ENCODE data around the gene RPS18.

RPS18 gene

DNA sequence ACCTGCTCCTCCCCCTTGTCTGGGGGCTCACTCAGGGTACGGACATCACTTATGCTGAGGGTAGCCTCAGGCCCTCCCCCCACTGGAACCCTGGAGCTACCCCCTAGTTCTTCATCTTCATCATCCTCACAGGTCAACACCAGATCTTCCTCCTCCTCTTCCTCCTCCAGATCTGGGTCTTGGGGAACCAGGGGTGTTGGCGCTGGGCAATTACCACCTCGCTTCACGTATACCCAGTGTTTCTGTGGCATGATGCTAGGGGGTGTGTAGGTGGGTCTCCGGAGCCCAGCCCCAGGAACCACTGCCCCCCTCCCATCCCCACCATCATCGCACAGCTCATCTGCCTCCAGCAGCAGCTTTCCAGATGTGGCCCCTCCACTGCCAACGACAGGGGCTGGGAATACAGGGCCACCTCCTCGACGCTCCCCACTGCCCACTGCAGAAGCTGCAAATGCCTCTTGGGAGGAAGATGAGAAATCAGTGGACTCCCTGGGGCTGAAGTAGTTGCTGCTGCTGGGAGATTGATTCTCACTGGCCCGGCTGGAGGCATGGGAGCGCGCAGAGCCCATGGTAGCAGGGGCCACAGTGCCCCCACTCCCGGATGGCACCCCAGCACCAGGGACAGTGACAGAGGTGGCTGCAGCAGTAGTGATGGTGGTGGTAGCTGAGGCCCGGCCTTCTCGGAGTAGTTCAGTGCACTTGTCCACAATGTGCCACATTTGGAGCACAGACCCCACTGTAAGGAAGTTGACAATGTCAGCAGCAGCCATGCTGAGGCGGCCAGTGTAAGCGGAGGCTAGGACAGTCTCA is 44.1 kb downstream of the RPS18 start:
- no peak for DNase-seq

DNA sequence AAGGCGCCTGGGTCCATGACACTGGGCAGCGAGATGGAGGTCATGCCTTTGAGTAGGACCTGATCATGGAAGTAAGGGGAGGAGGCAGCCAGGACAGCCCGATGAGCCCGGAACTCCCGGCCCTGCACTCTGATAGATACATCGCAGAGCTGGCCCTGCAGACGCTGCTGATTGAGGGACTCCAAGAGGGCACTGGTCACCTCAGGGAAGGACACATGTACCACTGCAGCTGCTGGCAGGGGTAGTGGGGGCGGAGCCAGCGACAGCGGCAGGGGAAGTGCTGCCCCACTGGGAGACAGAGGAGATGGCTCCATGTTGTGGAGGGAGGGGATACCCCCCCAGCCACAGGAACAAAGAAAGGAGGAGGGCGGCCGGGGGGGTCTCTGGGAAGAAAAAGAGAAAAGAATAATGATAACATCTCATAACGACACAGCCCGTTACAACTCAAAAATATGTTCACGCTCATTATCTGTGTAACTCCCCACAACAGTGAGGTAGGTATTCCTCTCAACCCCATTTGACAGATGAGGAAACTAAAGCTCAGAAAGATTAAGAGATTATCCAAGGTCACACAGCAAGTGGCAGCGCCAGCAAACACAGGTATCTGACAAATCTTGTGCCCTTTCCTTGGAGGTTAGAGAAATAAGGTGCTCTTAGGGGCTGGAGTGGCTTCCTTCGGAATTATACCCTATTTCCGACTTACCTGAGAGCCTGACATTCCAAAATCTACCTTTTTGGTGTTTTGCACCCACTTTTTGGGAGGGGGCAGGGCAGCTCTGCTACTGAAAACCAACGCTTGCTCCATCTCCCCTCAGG is 44.9 kb downstream of the RPS18 start:
- no peak for DNase-seq

DNA sequence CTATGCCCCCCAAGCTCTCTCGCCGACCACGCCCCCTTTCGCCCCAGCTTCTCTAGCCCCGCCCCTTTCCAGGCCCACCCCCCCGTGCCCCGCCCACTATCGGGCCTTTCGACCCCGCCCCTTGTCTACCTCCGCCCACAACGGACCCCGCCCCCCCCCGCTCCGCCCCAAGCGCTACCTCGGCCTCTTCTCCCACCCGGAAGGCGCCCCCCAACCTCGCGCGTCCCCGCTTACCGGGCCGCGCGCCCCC is 45.5 kb downstream of the RPS18 start:
- DNase-seq, result no peak

DNA sequence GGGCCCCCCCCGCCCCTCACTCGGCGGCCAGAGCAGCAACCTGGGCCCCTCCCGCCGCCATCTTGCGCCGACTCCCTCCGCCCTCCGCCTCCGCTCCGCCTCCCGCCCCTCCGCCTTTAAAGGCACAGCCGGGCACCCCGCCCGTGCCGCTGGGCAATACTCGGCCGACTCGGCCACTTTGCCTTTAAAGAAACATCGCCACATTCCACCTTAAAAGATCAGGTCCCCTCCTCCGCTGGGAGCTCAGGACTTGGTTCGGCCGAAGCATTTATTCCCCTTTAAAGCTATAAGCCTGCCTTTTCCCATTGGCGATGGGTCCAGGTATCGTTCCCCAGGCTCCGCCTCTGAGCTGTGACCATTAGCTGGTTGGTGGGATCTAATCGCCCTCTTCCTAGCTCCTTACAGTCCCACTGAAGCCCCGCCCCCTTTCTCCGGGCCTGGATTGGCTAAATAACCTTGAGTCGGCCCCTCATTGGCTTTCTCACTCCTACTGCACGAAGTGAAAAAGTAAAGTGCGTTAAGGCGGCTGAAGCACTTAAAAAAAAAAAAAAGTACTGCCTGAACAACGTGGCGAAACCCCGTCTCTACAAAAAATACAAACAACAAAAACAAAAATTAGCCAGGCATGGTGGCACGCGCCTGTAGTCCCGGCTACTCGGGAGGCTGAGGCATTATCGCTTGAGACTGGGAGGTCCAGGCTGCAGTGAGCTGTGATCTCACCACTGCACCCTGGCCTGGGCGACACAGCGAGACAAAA is 46.0 kb downstream of the RPS18 start, which contains the start of gene ZBTB22:
TSS of gene ZBTB22 (minus strand) at position 76 of the 757 bp plus-strand sequence. CDS start 828 bp downstream, outside the sequence.
- peak; percentile 87 for DNase-seq

DNA sequence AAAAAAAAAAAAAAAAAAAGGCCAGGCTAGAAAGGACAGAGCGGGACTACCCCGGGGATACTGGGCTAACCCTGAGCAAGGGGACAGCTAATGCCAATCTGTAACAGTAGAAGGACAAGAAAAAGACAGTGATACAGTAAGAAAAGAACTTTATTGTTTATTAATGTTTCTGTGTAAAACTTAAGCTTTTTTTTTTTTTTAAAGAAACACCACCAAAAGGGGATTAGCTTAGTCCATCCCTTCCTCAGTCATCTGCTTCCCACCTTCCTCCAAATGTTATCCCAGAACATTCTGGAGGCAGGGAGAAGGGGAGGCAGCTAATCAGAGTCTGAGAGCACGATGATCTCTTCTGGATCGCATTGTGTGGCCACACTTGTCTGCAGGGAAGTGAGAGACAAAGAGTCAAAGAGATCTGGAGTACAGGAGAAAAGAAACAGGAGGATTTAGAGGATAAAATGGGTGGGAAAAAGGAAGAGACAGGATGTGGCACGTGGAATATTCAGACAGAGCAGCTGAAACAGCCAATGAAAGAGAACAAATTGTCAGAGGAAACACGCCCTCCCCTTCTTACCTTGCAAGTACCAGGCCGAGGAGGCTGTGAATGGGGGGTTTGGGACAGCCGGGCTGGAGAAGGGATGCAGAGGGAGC is 46.7 kb downstream of the RPS18 start:
- no peak for DNase-seq

DNA sequence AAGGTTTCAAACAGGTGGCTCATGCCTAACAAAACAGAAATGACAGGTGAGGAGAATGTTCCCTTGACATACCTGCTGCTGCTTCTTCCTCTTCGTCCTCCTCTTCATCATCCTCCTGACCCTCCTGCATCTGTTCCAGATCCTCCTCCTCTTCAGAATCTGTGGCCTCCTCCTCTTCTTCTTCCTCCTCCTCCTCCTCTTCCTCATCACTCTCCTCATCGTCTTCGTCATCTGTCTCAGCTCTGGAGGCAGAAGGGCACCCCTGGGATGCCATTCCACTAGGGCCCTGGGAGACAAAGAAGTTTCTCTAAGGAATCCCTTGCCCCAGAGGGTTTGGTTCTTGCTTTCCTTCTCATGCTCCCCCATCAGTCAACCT is 48.1 kb downstream of the RPS18 start:
- DNase-seq, result no peak

DNA sequence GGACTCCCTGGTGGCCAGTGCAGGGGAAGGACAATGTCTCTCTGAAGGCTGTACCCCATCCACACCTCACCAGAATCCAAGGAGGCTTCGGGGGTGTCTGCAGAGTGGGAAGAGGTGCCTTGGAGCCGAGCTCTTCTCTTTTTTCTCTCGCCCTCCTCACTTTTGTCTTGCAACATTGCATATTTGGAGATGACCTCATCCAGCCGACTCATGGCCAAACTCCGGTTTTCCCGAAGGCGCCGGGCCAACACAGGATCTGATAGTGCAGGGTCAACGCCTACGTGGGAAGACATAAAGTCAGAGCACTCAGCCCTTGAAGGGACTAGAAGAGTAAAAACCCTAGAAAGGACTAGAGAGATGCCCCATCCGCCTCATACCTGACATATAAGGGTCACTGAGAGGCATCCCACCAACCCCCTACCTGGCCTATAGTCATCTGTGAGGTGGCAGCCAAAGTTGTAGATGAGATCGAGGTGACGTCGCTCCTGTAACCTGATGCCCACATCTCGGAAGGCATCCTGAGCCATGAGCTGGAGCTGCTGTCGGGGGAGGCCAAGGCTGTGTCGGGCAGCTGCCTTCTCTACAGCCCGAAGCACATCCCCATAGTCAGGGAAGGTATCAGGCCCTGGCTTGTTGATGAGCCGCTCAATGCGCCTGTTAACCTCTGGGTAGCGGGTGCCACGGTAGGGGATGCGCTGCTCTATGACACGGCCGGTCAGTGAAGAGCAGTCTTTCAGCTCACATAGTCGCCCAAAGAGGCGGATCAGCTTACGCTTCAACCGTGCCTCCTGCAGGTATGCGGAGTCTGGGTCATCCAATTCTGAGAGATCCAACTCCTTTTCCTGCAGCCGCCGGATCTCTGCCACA is 48.7 kb downstream of the RPS18 start:
- DNase-seq, result no peak

DNA sequence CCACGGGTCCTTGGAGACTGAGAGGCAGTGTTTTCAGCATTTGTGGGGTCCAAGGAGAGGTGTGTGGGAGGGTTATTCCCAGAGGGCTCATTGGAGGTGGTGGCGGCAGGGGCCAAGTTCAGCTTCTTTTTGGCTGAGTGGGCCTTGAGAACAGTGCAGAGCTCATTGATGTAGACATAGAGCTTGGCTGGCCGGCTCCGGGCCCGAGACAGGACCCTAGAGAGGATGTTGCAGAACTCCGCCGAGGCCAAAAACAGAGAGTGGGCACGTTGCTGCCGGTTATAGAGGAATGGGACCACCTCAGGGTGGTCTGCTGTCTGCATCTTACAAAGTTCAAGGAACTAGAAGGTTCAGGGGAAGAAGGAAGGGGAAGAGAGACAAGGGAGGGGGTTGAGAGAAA is 49.4 kb downstream of the RPS18 start:
- DNase-seq, result no peak

DNA sequence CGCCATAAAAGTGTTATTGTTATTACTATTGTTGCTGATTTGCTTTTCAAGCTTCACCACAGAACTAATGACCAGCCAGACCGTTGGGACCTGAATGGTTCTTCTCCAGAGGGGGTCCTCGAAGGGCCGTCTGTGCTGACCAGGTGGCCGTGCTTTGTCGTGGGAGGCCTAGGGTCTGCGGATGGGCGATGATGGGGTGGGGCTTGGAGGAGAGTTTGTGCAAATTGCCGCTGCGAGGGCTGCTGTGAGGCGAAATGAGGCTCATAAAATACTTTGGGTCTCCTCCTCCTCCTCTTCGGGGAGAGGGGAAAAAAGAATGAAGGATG is 51.7 kb downstream of the RPS18 start:
- DNase-seq, result no peak

DNA sequence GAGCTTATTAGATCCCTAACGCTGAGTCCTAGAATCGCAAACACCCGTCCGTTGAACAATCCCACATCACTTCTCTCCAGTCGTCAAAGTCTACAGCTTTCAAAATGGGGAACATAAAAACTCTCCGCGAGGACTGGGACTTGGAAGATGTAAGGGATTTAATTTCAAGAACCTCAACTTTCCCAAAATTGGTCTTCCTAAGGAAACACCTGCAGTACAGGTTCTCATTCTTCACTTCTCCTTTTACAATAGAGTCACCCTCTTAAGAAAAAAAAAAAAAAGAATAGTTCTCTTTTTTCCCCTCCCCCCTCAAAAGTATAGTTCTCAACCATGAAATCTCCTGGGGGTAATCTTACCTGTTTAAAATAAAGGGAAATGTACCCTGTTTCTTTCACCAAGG is 52.2 kb downstream of the RPS18 start:
- DNase-seq, result no peak
